Activated naive CD8-positive, alpha-beta T cell treated with anti-CD3 and anti-CD28 coated beads, Interleukin-2, amount 10 ng/mL, durations not matched to agents 7 days and 5 days (primary cell): ENCODE data around the gene ELMO1. TPM values are rescaled to one million over a fixed set of nuclear protein-coding genes. Genes with fewer than 3 reads are reported as not detected.
A peak's percentile ranks its signal among the peaks of the same experiment; 100 is the strongest.

Experiments
- ATAC-seq: fragments of 150-1000 bp; cut with Tn5 transposase; one replicate; pipeline ENCODE4 v1.10.0; 2021; ENCODE audit warnings: low read depth, moderate library complexity
- POLR2A ChIA-PET: fragments of 350-600 bp; sonication (Branson Sonifier 250); formaldehyde crosslinking; loops from one replicate; lab custom pipeline; 2021; ENCODE audit warnings: antibody characterized with exemption; lab: Charles Lee
- DNase-seq: peaks from one replicate; pipeline ENCODE4 v3.0.0; 2021
- H3K27ac Mint-ChIP-seq: one replicate; pipeline ENCODE4 v1.8.0; 2022; ENCODE audit warnings: mild to moderate bottlenecking, mixed read lengths
- H3K27me3 Mint-ChIP-seq: one replicate; pipeline ENCODE4 v1.8.0; 2022; ENCODE audit warnings: mild to moderate bottlenecking, moderate library complexity, mixed read lengths
- H3K36me3 Mint-ChIP-seq: one replicate; pipeline ENCODE4 v1.8.0; 2021; ENCODE audit warnings: mild to moderate bottlenecking, mixed read lengths
- H3K4me1 Mint-ChIP-seq: one replicate; pipeline ENCODE4 v1.8.0; 2021; ENCODE audit warnings: mixed read lengths
- H3K4me3 Mint-ChIP-seq: one replicate; pipeline ENCODE4 v1.8.0; 2022; ENCODE audit warnings: mild to moderate bottlenecking, moderate library complexity, mixed read lengths
- H3K9me3 Mint-ChIP-seq: one replicate; pipeline ENCODE4 v1.8.0; 2021; ENCODE audit warnings: mixed read lengths
- total RNA-seq, 2 experiments: library from RNA; stranded (reverse); gene quantifications; one replicate each; pipeline ENCODE4 v1.2.3, GENCODE V29; 2021

ELMO1 gene
- total RNA-seq, 2 experiments from 2014 or later: 73.4 to 78.6 TPM

DNA sequence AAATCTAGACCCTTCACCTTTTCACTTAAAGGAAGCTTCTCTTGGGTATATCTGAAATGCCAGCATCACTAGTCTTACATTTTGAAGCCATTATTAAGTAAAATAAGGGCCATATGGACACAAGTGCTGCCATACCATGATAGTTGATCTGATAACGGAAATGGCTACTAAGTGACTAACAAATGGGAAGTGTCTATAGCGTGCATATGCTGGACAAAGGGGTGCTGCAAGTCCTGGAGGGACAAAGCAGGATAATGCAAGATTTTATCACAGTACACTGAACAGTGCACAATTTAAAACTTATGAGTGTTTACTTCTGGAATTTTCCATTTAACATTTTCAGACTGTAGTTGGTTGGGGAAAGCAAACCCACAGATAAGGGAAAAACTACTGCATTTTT is 117.9 kb downstream of the ELMO1 start:
- Mint-ChIP-seq H3K27me3 (no peaks in the 10 kb centered on the region), H3K4me1 (peaks cover 19% of the 10 kb centered on the region), H3K4me3 (no peak overlapping the region), H3K9me3 (peaks cover 3% of the 10 kb centered on the region), H3K27ac (no peak overlapping the region), H3K36me3 (peaks cover 61% of the 10 kb centered on the region)
- ATAC-seq (no peak), DNase-seq (no peak)
- POLR2A ChIA-PET: no interaction called here

DNA sequence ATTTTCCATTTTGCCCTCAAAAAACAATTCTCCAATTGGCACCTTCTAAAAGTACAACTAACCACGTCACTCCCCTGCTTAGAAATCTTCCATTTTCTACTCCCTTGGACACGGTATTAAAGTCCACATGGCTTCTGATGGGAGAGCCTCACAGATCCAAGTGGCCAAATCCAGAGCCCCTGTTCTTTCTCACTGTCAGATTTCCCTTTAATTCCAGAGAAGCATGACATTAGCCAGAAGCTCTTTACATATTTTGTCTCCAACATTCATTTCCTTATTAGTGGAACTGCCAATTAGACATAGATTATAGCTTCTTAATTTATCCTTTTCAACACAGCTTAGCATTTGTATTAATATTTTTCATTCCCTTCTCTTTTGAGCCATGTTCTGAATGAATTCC is 118.7 kb downstream of the ELMO1 start:
- no peak overlapping the region for H3K4me3 Mint-ChIP-seq
- peaks cover 3% of the 10 kb centered on the region for H3K9me3 Mint-ChIP-seq
- DNase-seq (no peak), ATAC-seq (no peak)
- POLR2A ChIA-PET: no interaction called here
- H3K27me3 Mint-ChIP-seq: no peaks in the 10 kb centered on the region
- peaks cover 56% of the 10 kb centered on the region for H3K36me3 Mint-ChIP-seq
- peaks cover 19% of the 10 kb centered on the region for H3K4me1 Mint-ChIP-seq
- no peak overlapping the region for H3K27ac Mint-ChIP-seq

DNA sequence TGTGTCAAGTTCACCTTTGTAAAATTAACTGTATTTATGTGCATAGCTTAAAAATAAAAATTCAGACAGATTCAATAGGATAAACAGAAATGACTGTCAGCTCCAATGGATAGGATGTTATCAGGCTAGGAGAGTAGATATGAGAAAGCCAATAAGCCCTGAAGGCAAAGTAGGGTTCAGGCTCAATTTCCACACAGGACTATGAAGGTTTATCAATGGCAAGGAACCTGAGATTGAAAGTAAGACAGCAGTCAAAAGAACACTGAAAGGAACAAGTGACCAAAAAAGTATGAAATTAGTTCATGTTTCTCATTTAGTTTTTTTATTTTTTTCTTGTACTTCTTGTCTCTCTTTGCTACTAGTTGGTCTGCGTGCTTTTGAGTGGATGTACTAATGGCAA is 121.4 kb downstream of the ELMO1 start:
- peaks cover 3% of the 10 kb centered on the region for H3K9me3 Mint-ChIP-seq
- no peak overlapping the region for H3K27ac Mint-ChIP-seq
- H3K27me3 Mint-ChIP-seq: no peaks in the 10 kb centered on the region
- no peak for DNase-seq
- no peak overlapping the region for H3K4me3 Mint-ChIP-seq
- POLR2A ChIA-PET: no interaction called here
- peaks cover 40% of the 10 kb centered on the region for H3K36me3 Mint-ChIP-seq
- no peak for ATAC-seq
- peaks cover 11% of the 10 kb centered on the region for H3K4me1 Mint-ChIP-seq

DNA sequence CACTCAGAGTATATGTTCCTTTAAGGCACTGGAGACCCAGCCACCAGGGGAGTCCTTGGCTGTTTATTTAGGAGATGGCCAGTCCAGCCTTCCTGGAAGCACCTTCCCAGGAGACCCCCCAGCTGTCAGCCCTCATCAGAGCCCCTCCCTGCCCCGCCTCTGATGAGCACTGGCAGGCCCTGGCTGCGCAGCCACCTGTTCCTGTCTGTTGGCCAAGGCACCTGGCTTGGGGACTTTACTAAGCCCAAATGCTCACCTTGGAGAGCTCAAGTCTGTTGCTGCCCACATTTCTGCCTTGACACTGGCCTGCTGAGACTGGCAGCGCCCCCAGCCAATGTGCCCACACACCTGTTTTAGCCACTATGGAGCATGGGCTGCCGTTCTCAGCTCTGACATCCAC is 124.7 kb downstream of the ELMO1 start:
- no peak for ATAC-seq
- no peak overlapping the region for H3K27ac Mint-ChIP-seq
- no peaks in the 10 kb centered on the region for H3K9me3 Mint-ChIP-seq
- H3K4me1 Mint-ChIP-seq: peaks cover 6% of the 10 kb centered on the region
- H3K4me3 Mint-ChIP-seq: no peak overlapping the region
- H3K27me3 Mint-ChIP-seq: no peaks in the 10 kb centered on the region
- POLR2A ChIA-PET: no interaction called here
- DNase-seq: no peak
- peaks cover 20% of the 10 kb centered on the region for H3K36me3 Mint-ChIP-seq

DNA sequence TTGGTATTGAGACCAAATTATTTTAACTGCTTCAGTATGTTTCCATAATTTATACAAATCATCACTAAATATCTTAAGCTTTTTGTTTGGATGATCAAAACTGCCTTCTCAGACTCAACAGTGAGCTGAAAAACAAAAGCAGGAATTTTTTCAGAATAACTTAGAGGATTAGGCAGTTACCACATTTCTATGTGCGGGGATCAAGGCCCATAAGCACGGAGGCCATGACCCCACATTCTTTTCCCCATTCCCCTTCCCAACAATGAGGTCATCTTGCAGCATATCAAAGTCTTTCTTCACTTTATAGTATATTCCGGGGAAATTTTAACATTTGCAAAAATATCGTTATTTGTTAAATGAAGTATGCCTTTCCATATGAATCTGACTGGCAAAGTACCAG is 125.8 kb downstream of the ELMO1 start:
- H3K27me3 Mint-ChIP-seq: no peaks in the 10 kb centered on the region
- H3K4me3 Mint-ChIP-seq: no peak overlapping the region
- H3K36me3 Mint-ChIP-seq: peaks cover 12% of the 10 kb centered on the region
- ATAC-seq (no peak), DNase-seq (no peak)
- no peak overlapping the region for H3K27ac Mint-ChIP-seq
- no peaks in the 10 kb centered on the region for H3K9me3 Mint-ChIP-seq
- H3K4me1 Mint-ChIP-seq: peaks cover 4% of the 10 kb centered on the region
- POLR2A ChIA-PET: interaction anchor here (0.7 kb wide), 1 partner anchor 19 kb away, joined by 3 read pairs; no protein-coding TSS in a partner anchor

DNA sequence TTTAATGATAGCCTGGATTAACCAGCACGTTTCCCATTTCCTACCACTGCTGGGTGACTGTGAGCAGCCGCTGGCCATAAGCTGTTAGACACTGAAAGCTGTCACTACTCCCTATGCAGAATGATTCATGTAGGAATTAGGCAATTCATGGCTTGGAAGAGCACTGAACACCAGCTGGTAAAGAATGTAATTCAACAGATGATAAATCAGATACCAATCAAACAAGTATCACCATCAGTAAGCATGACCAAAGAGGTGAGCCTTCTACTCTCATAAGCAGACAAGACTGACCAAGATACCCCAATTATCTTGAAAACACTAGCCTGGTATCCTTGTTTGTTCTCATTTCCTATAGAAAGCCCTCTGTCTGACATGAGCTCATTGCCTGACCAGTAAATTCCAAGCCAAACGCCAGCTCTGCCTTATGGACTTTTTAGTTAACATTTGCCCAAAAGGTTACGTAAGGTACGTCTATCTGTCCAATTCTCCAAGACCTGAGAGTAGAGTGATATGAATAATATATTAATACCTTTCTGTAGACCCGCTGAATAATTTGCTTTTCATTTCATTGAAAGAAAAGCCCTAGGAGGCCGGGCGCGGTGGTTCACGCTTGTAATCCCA is 127.7 kb downstream of the ELMO1 start:
- ATAC-seq (no peak), DNase-seq (no peak)
- no peak overlapping the region for H3K27ac Mint-ChIP-seq
- H3K36me3 Mint-ChIP-seq: peaks cover 11% of the 10 kb centered on the region
- H3K9me3 Mint-ChIP-seq: peaks cover 2% of the 10 kb centered on the region
- no peaks in the 10 kb centered on the region for H3K27me3 Mint-ChIP-seq
- H3K4me3 Mint-ChIP-seq: no peak overlapping the region
- H3K4me1 Mint-ChIP-seq: peaks cover 9% of the 10 kb centered on the region
- POLR2A ChIA-PET: no interaction called here

DNA sequence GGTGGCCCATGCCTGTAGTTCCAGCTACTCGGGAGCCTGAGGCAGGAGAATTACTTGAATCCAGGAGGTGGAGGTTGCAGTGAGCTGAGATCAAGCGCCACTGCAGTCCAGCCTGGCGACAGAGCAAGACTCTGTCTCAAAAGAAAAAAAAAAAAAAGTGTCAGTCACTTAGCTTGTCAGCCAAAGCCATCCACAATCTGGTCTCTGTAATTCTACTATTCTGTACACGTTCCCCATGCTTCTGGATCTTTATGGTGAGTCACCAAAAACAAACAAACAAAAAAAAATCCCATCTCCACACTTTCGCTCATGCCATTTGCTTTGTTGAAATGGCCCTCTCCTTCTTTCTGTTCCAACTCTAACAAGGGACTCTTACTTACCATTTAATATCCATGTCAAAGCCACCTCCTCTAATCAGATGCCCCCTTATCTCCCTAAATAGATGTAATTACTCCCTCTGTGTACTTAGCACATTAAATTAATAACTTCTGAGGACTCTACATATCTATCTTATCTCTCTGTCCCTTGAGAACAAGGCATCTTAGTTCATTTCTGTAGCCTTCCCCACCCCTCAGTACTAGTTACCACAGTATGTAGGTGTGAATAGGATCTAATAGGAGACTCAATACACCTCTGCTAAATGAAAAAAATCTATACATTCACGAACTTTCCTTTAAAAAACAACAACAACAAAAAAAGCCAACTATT is 128.4 kb downstream of the ELMO1 start:
- H3K4me3 Mint-ChIP-seq: no peak overlapping the region
- POLR2A ChIA-PET: no interaction called here
- H3K27me3 Mint-ChIP-seq: no peaks in the 10 kb centered on the region
- peaks cover 14% of the 10 kb centered on the region for H3K36me3 Mint-ChIP-seq
- ATAC-seq: no peak
- peaks cover 2% of the 10 kb centered on the region for H3K9me3 Mint-ChIP-seq
- H3K4me1 Mint-ChIP-seq: peaks cover 9% of the 10 kb centered on the region
- H3K27ac Mint-ChIP-seq: no peak overlapping the region
- DNase-seq: no peak

DNA sequence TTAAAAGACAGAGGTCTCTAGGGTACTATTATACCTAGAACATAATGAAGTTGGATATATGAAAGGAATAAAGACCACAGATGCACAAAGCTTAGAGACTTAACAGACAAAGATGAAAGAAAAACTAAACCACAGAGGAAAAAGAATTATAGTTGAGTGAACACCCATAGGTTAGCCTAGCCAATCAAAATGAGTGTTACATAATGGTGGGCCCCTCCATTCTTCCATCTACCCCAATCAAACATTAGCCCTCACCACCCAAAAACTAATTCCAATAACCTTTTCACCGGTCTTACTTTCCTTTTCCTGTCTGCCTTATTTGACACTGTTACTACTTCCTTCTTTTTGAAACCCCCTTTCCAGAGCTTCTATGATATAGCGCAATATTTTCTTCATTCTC is 130.1 kb downstream of the ELMO1 start:
- Mint-ChIP-seq H3K36me3 (peaks cover 29% of the 10 kb centered on the region), H3K27me3 (no peaks in the 10 kb centered on the region), H3K27ac (no peak overlapping the region), H3K4me1 (peaks cover 12% of the 10 kb centered on the region), H3K9me3 (peaks cover 2% of the 10 kb centered on the region), H3K4me3 (no peak overlapping the region)
- POLR2A ChIA-PET: interaction anchor here (0.9 kb wide), 1 partner anchor 12 kb away, joined by 3 read pairs; no protein-coding TSS in a partner anchor
- ATAC-seq (peak; percentile 77), DNase-seq (no peak)

DNA sequence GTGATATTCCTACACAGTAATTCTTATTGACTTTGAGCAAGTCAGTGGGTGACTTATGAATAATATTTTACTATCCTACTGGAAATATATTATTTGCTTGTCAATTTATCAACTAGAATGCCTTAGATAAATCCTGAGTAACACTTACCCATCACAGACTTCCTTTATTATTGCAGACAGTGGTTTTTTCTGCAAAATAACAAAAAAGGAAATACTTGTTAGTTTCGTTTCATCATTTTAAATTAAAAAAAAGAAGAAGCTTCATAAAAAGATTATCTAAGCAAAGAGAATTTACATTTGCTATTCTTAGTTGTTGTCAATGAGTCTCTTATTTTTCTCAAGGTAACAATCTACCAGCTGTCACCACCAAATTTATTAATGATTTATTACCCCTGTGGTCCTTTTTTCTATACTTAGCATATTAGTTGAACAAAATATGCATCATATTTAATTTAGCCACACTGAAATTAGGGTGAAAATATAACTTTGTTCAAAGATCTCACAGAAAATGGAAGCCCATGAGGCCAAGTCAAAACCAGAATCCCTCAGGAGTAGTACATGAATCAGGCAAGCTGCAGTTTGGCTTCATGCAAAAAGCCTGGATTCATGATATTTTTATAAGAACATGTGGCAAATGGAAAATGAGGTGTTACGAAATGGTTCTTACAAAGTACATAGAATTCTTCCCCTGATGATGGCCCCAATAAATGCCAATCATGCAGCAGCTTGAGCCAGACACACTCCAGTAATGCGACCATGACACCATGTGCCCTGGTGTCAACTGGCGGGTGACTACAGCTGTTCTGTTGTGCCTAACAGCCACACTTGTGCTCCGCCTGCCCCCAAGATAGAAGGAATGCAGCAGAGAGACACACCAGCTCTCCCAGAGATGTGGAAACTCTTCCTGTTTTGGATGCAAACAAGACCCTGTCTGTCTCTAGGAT is 132.6 kb downstream of the ELMO1 start:
- no peak for ATAC-seq
- peak overlapping the region; percentile 7 for H3K27ac Mint-ChIP-seq
- no peak overlapping the region for H3K4me3 Mint-ChIP-seq
- peaks cover 20% of the 10 kb centered on the region for H3K4me1 Mint-ChIP-seq
- H3K36me3 Mint-ChIP-seq: peaks cover 48% of the 10 kb centered on the region
- POLR2A ChIA-PET: no interaction called here
- peaks cover 2% of the 10 kb centered on the region for H3K9me3 Mint-ChIP-seq
- DNase-seq: no peak
- no peaks in the 10 kb centered on the region for H3K27me3 Mint-ChIP-seq

- ATAC-seq: no peak
- peaks cover 43% of the 10 kb centered on the region for H3K4me1 Mint-ChIP-seq
- peaks cover 70% of the 10 kb centered on the region for H3K36me3 Mint-ChIP-seq
- peaks cover 13% of the 10 kb centered on the region for H3K9me3 Mint-ChIP-seq
- POLR2A ChIA-PET: no interaction called here
- peak overlapping the region; percentile 63 for H3K27ac Mint-ChIP-seq
- no peaks in the 10 kb centered on the region for H3K27me3 Mint-ChIP-seq
- no peak for DNase-seq
- no peak overlapping the region for H3K4me3 Mint-ChIP-seq
Observed at GRCh38 chr7:37312608-37313007, 136.1 kb downstream of the ELMO1 start.

DNA sequence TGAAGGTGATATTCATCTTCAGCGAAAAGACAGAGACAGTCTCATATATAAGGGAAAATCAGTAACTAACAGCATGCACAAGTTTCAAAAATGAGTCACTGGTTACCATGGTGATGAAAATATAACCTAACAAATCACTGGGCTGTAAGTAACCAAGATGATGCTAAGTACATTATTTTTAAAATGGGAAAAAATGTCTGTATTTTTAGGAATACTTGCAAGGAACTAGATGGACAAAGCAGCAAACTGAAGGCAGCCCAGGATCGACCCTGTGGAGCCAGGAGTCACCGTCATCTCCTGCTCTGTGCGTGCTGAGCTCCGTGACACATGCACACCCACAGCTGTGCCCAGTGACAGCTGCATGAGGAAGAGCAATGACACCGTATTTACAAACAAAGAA is 137.3 kb downstream of the ELMO1 start:
- ATAC-seq: no peak
- peaks cover 37% of the 10 kb centered on the region for H3K4me1 Mint-ChIP-seq
- H3K9me3 Mint-ChIP-seq: peaks cover 11% of the 10 kb centered on the region
- DNase-seq: no peak
- POLR2A ChIA-PET: interaction anchor here (2.5 kb wide), 1 partner anchor 31 kb away, joined by 11 read pairs; no protein-coding TSS in a partner anchor
- H3K4me3 Mint-ChIP-seq: no peak overlapping the region
- H3K27me3 Mint-ChIP-seq: no peaks in the 10 kb centered on the region
- H3K36me3 Mint-ChIP-seq: peaks cover 72% of the 10 kb centered on the region
- H3K27ac Mint-ChIP-seq: peak overlapping the region; percentile 89

DNA sequence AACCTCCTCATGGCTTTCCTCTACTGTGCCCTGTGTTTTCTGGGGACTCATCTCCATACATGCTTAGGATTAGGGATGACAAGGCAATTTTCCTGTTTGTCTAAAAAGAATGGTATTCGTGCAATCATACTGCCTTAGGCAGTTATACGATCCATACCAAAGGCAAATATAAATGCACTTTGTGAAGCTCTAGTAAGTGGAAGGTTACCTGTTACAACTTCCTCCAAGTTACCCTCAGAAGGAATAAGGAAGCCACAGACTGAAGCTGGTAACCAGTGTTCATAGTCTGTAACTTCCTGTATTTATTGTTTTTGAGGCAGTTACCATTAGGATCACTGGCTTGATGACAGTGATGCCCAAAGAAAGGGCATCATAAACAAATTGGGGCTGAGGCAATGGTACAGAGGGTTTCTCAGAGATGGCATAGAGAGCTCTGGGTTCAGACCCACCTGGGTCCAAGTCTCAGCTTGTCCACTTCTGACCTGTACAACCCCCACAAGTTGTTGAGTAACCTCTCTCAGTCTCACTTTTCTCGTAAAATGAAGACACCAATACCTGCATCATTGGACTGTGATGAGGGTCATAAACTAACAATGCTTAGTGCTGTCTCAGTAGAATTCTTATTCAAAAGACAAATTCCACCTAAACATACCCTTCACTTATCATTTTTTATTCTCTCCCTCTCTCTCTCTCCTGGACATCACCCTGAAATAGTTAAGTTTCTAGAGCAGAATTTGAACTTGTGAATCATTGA is 138.2 kb downstream of the ELMO1 start:
- DNase-seq: no peak
- peaks cover 34% of the 10 kb centered on the region for H3K4me1 Mint-ChIP-seq
- ATAC-seq: peak; percentile 94

More for the DNA sequence above, 138.2 kb downstream of the ELMO1 start:
- Mint-ChIP-seq H3K27ac (peak overlapping the region; percentile 89), H3K36me3 (peaks cover 79% of the 10 kb centered on the region), H3K27me3 (no peaks in the 10 kb centered on the region), H3K9me3 (peaks cover 11% of the 10 kb centered on the region), H3K4me3 (peak overlapping the region; percentile 77)
- POLR2A ChIA-PET: interaction anchor here (1.0 to 2.5 kb wide), 4 partner anchors 24 to 137 kb away, joined by 3 to 11 read pairs (median 4); no protein-coding TSS in a partner anchor
